Hepatocyte (in vitro differentiated cells): Measurements from ENCODE around the gene PRCC.

Experiments
- EZH2 ChIP-seq: fragments of 200-600 bp; sonication (generic); IDR thresholded peaks from 2 replicates; pipeline ENCODE4 v1.6.1; 2016; ENCODE audit warnings: antibody characterized with exemption, mild to moderate bottlenecking, borderline replicate concordance
- TF ChIP-seq, protein P1 (sequence below): fragments of 200-600 bp; sonication (generic); IDR thresholded peaks from 2 replicates; pipeline ENCODE4 v1.5.1; 2016; ENCODE audit warnings: antibody characterized with exemption, mild to moderate bottlenecking; ENCODE audit not compliant: poor library complexity

GRCh38 chr1:156728599-156729462 lies 38.5 kb upstream of the PRCC start, which contains the start of gene ISG20L2:
- TF ChIP-seq, protein P1, sequence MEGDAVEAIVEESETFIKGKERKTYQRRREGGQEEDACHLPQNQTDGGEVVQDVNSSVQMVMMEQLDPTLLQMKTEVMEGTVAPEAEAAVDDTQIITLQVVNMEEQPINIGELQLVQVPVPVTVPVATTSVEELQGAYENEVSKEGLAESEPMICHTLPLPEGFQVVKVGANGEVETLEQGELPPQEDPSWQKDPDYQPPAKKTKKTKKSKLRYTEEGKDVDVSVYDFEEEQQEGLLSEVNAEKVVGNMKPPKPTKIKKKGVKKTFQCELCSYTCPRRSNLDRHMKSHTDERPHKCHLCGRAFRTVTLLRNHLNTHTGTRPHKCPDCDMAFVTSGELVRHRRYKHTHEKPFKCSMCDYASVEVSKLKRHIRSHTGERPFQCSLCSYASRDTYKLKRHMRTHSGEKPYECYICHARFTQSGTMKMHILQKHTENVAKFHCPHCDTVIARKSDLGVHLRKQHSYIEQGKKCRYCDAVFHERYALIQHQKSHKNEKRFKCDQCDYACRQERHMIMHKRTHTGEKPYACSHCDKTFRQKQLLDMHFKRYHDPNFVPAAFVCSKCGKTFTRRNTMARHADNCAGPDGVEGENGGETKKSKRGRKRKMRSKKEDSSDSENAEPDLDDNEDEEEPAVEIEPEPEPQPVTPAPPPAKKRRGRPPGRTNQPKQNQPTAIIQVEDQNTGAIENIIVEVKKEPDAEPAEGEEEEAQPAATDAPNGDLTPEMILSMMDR: no peak
- TF ChIP-seq EZH2: no peak
